ENCODE data around the gene PRKCD.

Gene PRKCD

GRCh38 chr3:53147903-53148400 is 13.1 kb upstream of the PRKCD start:
- H3K9ac ChIP-seq (ENCODE audit: low read depth, low read length, poor library complexity, severe bottlenecking): no peak overlapping the region
- no peaks in the 10 kb centered on the region for H3F3A ChIP-seq (ENCODE audit: low read depth)
- no peaks in the 10 kb centered on the region for H3K9me3 ChIP-seq (ENCODE audit: insufficient read depth, low read depth, low read length)
- no peak for TF ChIP-seq EZH2phosphoT487 (IDR thresholded peaks at IDR 0.05; ENCODE audit: borderline replicate concordance)
- TF ChIP-seq, protein P1, sequence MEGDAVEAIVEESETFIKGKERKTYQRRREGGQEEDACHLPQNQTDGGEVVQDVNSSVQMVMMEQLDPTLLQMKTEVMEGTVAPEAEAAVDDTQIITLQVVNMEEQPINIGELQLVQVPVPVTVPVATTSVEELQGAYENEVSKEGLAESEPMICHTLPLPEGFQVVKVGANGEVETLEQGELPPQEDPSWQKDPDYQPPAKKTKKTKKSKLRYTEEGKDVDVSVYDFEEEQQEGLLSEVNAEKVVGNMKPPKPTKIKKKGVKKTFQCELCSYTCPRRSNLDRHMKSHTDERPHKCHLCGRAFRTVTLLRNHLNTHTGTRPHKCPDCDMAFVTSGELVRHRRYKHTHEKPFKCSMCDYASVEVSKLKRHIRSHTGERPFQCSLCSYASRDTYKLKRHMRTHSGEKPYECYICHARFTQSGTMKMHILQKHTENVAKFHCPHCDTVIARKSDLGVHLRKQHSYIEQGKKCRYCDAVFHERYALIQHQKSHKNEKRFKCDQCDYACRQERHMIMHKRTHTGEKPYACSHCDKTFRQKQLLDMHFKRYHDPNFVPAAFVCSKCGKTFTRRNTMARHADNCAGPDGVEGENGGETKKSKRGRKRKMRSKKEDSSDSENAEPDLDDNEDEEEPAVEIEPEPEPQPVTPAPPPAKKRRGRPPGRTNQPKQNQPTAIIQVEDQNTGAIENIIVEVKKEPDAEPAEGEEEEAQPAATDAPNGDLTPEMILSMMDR (conservative IDR thresholded peaks at IDR 0.05; ENCODE audit: low read length): no peak
- no peak overlapping the region for H3K4me2 ChIP-seq (ENCODE audit: low read depth, low read length, poor library complexity, severe bottlenecking)
- H3K27me3 ChIP-seq (ENCODE audit: insufficient read depth, low read length, poor library complexity, severe bottlenecking): no peaks in the 10 kb centered on the region
- H3K79me2 ChIP-seq (ENCODE audit: insufficient read depth, low read length): no peaks in the 10 kb centered on the region
- H4K20me1 ChIP-seq (ENCODE audit: insufficient read depth, low read length, poor library complexity, severe bottlenecking): no peaks in the 10 kb centered on the region
- H3K4me3 ChIP-seq (ENCODE audit: low read length, poor library complexity, severe bottlenecking): no peak overlapping the region
- H3K36me3 ChIP-seq (ENCODE audit: insufficient read depth, low read length): no peaks in the 10 kb centered on the region
- H3K9me2 ChIP-seq (replicated peaks; ENCODE audit: low read depth, low read length): no peaks in the 10 kb centered on the region
- H2AFZ ChIP-seq (ENCODE audit: low read length): no peak overlapping the region
- no peaks in the 10 kb centered on the region for H3K4me1 ChIP-seq (ENCODE audit: insufficient read depth, low read length, poor library complexity, severe bottlenecking)

DNA sequence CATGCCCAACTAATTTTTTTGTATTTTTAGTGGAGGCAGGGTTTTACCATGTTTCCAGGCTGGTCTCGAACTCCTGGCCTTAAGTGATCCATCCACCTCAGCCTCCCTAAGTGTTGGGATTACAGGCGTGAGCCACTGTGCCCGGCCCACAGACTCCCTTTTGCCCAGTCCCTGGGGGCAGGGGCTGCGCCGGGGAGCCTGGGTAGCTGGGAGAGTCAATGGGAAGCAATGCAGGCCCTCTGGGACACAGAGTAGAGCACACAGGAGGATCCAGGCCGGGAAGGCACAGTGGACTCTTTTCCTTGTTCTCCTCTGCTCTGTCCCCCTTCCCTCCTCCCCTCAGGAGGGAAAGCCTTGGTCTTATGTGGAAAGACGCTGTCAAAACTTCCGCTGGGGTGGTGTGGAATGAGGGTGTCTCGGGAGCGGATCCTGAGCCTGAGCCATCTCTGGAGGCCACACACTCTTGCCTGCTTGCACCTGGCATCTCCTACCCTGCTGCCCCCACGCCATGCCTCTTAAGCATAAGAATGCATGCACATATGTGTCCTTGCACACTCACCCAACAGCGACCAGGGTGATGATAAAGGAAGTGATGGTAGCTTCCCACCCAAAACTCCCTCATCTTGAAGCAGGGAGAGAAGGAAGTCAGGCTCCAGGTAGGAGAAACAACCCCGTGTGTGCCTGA is 11.9 kb upstream of the PRKCD start:
- H3K4me3 ChIP-seq (ENCODE audit: low read length, poor library complexity, severe bottlenecking): no peak overlapping the region
- no peak overlapping the region for H2AFZ ChIP-seq (ENCODE audit: low read length)
- no peaks in the 10 kb centered on the region for H3K9me2 ChIP-seq (replicated peaks; ENCODE audit: low read depth, low read length)
- H4K20me1 ChIP-seq (ENCODE audit: insufficient read depth, low read length, poor library complexity, severe bottlenecking): no peaks in the 10 kb centered on the region
- no peak overlapping the region for H3K4me2 ChIP-seq (ENCODE audit: low read depth, low read length, poor library complexity, severe bottlenecking)
- TF ChIP-seq EZH2phosphoT487 (IDR thresholded peaks at IDR 0.05; ENCODE audit: borderline replicate concordance): no peak
- TF ChIP-seq, protein P1 (conservative IDR thresholded peaks at IDR 0.05; ENCODE audit: low read length): no peak
- no peaks in the 10 kb centered on the region for H3F3A ChIP-seq (ENCODE audit: low read depth)
- no peaks in the 10 kb centered on the region for H3K4me1 ChIP-seq (ENCODE audit: insufficient read depth, low read length, poor library complexity, severe bottlenecking)
- H3K9ac ChIP-seq (ENCODE audit: low read depth, low read length, poor library complexity, severe bottlenecking): no peak overlapping the region
- H3K79me2 ChIP-seq (ENCODE audit: insufficient read depth, low read length): no peaks in the 10 kb centered on the region
- H3K9me3 ChIP-seq (ENCODE audit: insufficient read depth, low read depth, low read length): no peaks in the 10 kb centered on the region
- H3K36me3 ChIP-seq (ENCODE audit: insufficient read depth, low read length): no peaks in the 10 kb centered on the region
- no peaks in the 10 kb centered on the region for H3K27me3 ChIP-seq (ENCODE audit: insufficient read depth, low read length, poor library complexity, severe bottlenecking)

- no peak for TF ChIP-seq EZH2phosphoT487 (IDR thresholded peaks at IDR 0.05; ENCODE audit: borderline replicate concordance)
- TF ChIP-seq, protein P1 (conservative IDR thresholded peaks at IDR 0.05; ENCODE audit: low read length): no peak
- H3K4me3 ChIP-seq (ENCODE audit: low read length, poor library complexity, severe bottlenecking): no peak overlapping the region
- H3F3A ChIP-seq (ENCODE audit: low read depth): no peaks in the 10 kb centered on the region
- no peaks in the 10 kb centered on the region for H3K9me2 ChIP-seq (replicated peaks; ENCODE audit: low read depth, low read length)
- H3K79me2 ChIP-seq (ENCODE audit: insufficient read depth, low read length): no peaks in the 10 kb centered on the region
- no peaks in the 10 kb centered on the region for H3K36me3 ChIP-seq (ENCODE audit: insufficient read depth, low read length)
- no peaks in the 10 kb centered on the region for H3K27me3 ChIP-seq (ENCODE audit: insufficient read depth, low read length, poor library complexity, severe bottlenecking)
- no peak overlapping the region for H2AFZ ChIP-seq (ENCODE audit: low read length)
- no peaks in the 10 kb centered on the region for H4K20me1 ChIP-seq (ENCODE audit: insufficient read depth, low read length, poor library complexity, severe bottlenecking)
- no peaks in the 10 kb centered on the region for H3K9me3 ChIP-seq (ENCODE audit: insufficient read depth, low read depth, low read length)
- H3K9ac ChIP-seq (ENCODE audit: low read depth, low read length, poor library complexity, severe bottlenecking): no peak overlapping the region
- no peaks in the 10 kb centered on the region for H3K4me1 ChIP-seq (ENCODE audit: insufficient read depth, low read length, poor library complexity, severe bottlenecking)
- no peak overlapping the region for H3K4me2 ChIP-seq (ENCODE audit: low read depth, low read length, poor library complexity, severe bottlenecking)
These were observed 11.3 kb upstream of the PRKCD start for GRCh38 chr3:53149699-53150098.

Data from Loucy (cell line).